Endothelial cell of umbilical vein (primary cell): ENCODE measurements around the gene IFRD2.

Experiments used
- GATA2 ChIP-seq: IDR thresholded peaks from 2 replicates; pipeline ENCODE4 v1.7.0; 2011; ENCODE audit warnings: low read depth, mild to moderate bottlenecking, moderate library complexity, mixed read lengths, low read length; ENCODE audit not compliant: insufficient read length, insufficient read depth
- POLR2A ChIP-seq: IDR thresholded peaks from 2 replicates; pipeline ENCODE4 v1.6.1; 2012; ENCODE audit warnings: low read depth, mild to moderate bottlenecking, control low read depth, low read length
- POLR2AphosphoS5 ChIP-seq: IDR thresholded peaks from 2 replicates; pipeline ENCODE4 v1.6.1; 2012; ENCODE audit warnings: low read depth, mild to moderate bottlenecking, control low read depth, low read length, moderate library complexity; ENCODE audit not compliant: insufficient read depth
- TF ChIP-seq, protein P1 (sequence below), 2 donors: IDR thresholded peaks; 1 replicate in 1 of 2; 2 replicates in 1 of 2; pipeline ENCODE4 v1.5.1; 2011; ENCODE audit warnings: low read length in 2 of 2, mild to moderate bottlenecking in 2 of 2, moderate library complexity in 2 of 2, control low read depth in 1 of 2, inconsistent platforms in 1 of 2, low read depth in 1 of 2; ENCODE audit not compliant: insufficient read depth in 1 of 2; ENCODE audit errors: extremely low read depth in 1 of 2
- TF ChIP-seq, protein P2 (sequence below): IDR thresholded peaks from 2 replicates; pipeline ENCODE4 v1.6.1; 2011; ENCODE audit not compliant: insufficient read depth, insufficient read length

DNA sequence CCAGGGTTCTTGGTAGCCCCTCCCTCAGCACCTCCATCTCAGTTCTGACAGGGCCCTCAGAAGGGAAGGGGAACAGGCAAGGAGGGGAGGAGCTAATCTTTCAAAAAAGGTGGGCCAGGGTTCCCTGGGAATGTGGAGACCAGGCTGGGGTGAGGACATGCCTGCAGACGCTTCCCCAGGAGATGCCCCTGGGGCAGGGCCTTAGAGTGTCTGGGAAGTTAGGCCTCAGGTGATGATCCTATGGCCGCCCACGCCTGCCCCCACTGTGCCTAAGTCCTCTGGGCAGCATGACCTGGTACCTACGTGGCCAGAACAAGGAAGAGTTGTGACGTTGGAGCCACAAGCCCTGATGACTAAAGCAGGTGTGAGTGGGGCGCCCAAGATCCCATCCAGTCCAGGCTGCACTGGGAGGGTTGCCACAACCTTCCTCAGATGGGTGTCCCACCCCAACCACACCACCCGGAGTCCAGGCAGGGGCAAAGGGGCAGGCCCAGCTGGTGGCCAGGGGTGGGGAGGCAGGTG, 27.2 kb downstream of the IFRD2 start:
- TF ChIP-seq, protein P1, sequence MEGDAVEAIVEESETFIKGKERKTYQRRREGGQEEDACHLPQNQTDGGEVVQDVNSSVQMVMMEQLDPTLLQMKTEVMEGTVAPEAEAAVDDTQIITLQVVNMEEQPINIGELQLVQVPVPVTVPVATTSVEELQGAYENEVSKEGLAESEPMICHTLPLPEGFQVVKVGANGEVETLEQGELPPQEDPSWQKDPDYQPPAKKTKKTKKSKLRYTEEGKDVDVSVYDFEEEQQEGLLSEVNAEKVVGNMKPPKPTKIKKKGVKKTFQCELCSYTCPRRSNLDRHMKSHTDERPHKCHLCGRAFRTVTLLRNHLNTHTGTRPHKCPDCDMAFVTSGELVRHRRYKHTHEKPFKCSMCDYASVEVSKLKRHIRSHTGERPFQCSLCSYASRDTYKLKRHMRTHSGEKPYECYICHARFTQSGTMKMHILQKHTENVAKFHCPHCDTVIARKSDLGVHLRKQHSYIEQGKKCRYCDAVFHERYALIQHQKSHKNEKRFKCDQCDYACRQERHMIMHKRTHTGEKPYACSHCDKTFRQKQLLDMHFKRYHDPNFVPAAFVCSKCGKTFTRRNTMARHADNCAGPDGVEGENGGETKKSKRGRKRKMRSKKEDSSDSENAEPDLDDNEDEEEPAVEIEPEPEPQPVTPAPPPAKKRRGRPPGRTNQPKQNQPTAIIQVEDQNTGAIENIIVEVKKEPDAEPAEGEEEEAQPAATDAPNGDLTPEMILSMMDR (IDR thresholded peaks at IDR 0.05; ENCODE audit: extremely low read depth in 1 of 2, insufficient read depth in 1 of 2, low read depth in 1 of 2, low read length in 2 of 2): no peak
- TF ChIP-seq, protein P2, sequence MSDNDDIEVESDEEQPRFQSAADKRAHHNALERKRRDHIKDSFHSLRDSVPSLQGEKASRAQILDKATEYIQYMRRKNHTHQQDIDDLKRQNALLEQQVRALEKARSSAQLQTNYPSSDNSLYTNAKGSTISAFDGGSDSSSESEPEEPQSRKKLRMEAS: no peak
- TF ChIP-seq POLR2A: no peak
- no peak for TF ChIP-seq POLR2AphosphoS5
- TF ChIP-seq GATA2: no peak
